GM23338 (cell line): ENCODE results near the gene GRAMD4.

Experiments
- EZH2phosphoT487 ChIP-seq: fragments of 200-600 bp; sonication (generic); IDR thresholded peaks from one replicate; pipeline ENCODE4 v1.8.1; 2018; ENCODE audit warnings: antibody characterized with exemption; ENCODE audit not compliant: unreplicated experiment
- JUNB ChIP-seq: IDR thresholded peaks from one replicate; pipeline ENCODE4 v1.6.1; 2016; ENCODE audit warnings: antibody characterized with exemption; ENCODE audit not compliant: unreplicated experiment
- POLR2AphosphoS5 ChIP-seq: IDR thresholded peaks from 2 replicates; pipeline ENCODE4 v1.6.1; 2016; ENCODE audit warnings: antibody characterized with exemption, low read depth
- TF ChIP-seq, protein P1 (sequence below), 2 experiments: fragments of 200-600 bp in 1 of 2; sonication (generic) in 1 of 2; conservative IDR thresholded peaks; 2 replicates each; pipeline versions ENCODE4 v1.5.1 to v1.6.1; 2016 to 2017; ENCODE audit warnings: antibody characterized with exemption in 2 of 2, low read depth in 2 of 2, mild to moderate bottlenecking in 2 of 2, moderate library complexity in 1 of 2
- TF ChIP-seq, protein P2 (sequence below): IDR thresholded peaks from 2 replicates; pipeline ENCODE4 v1.6.1; 2016; ENCODE audit warnings: antibody characterized with exemption
- TF ChIP-seq, protein P3 (sequence below): IDR thresholded peaks from one replicate; pipeline ENCODE4 v1.6.1; 2018; ENCODE audit warnings: antibody characterized with exemption; ENCODE audit not compliant: unreplicated experiment

DNA sequence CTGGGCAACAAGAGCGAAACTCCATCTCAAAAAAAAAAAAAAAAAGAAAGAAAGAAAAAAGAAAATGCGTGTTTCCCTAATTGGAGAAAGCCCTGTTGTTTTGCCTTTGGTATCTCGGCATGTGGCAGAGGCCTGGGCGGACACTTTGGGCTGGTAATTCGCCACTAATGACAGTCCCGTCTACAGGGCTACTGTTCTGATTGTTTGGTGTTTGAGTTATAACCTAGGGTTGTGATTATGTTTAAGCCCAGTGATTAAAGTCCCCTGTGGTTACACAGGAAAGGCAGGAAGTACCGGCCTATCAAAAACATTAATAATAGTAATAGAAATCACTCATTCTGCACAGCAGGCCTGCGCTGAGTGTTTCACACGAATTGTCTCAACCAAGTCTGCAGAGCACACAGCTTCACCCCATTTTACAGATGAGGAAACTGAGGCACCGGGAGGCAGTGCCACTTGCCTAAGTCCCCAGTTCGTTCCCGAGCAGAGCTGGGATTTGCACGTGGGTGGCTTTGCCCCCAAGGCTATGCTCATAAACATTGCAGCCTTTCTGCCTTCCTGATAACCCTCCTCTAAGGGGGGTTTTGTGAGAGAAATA, 39.1 kb upstream of the GRAMD4 start:
- TF ChIP-seq POLR2AphosphoS5: no peak
- TF ChIP-seq, protein P1, sequence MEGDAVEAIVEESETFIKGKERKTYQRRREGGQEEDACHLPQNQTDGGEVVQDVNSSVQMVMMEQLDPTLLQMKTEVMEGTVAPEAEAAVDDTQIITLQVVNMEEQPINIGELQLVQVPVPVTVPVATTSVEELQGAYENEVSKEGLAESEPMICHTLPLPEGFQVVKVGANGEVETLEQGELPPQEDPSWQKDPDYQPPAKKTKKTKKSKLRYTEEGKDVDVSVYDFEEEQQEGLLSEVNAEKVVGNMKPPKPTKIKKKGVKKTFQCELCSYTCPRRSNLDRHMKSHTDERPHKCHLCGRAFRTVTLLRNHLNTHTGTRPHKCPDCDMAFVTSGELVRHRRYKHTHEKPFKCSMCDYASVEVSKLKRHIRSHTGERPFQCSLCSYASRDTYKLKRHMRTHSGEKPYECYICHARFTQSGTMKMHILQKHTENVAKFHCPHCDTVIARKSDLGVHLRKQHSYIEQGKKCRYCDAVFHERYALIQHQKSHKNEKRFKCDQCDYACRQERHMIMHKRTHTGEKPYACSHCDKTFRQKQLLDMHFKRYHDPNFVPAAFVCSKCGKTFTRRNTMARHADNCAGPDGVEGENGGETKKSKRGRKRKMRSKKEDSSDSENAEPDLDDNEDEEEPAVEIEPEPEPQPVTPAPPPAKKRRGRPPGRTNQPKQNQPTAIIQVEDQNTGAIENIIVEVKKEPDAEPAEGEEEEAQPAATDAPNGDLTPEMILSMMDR (conservative IDR thresholded peaks at IDR 0.05; ENCODE audit: low read depth in 2 of 2): no peak
- TF ChIP-seq, protein P2, sequence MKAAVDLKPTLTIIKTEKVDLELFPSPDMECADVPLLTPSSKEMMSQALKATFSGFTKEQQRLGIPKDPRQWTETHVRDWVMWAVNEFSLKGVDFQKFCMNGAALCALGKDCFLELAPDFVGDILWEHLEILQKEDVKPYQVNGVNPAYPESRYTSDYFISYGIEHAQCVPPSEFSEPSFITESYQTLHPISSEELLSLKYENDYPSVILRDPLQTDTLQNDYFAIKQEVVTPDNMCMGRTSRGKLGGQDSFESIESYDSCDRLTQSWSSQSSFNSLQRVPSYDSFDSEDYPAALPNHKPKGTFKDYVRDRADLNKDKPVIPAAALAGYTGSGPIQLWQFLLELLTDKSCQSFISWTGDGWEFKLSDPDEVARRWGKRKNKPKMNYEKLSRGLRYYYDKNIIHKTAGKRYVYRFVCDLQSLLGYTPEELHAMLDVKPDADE: no peak
- TF ChIP-seq, protein P3, sequence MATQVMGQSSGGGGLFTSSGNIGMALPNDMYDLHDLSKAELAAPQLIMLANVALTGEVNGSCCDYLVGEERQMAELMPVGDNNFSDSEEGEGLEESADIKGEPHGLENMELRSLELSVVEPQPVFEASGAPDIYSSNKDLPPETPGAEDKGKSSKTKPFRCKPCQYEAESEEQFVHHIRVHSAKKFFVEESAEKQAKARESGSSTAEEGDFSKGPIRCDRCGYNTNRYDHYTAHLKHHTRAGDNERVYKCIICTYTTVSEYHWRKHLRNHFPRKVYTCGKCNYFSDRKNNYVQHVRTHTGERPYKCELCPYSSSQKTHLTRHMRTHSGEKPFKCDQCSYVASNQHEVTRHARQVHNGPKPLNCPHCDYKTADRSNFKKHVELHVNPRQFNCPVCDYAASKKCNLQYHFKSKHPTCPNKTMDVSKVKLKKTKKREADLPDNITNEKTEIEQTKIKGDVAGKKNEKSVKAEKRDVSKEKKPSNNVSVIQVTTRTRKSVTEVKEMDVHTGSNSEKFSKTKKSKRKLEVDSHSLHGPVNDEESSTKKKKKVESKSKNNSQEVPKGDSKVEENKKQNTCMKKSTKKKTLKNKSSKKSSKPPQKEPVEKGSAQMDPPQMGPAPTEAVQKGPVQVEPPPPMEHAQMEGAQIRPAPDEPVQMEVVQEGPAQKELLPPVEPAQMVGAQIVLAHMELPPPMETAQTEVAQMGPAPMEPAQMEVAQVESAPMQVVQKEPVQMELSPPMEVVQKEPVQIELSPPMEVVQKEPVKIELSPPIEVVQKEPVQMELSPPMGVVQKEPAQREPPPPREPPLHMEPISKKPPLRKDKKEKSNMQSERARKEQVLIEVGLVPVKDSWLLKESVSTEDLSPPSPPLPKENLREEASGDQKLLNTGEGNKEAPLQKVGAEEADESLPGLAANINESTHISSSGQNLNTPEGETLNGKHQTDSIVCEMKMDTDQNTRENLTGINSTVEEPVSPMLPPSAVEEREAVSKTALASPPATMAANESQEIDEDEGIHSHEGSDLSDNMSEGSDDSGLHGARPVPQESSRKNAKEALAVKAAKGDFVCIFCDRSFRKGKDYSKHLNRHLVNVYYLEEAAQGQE: no peak
- TF ChIP-seq EZH2phosphoT487: no peak
- TF ChIP-seq JUNB: no peak
